HG02943 (cell line): Measurements from ENCODE around the gene BNC2.

Source experiments
- ATAC-seq: cut with Tn5 transposase; IDR thresholded peaks from one replicate; pipeline ENCODE4 v1.9.1; 2021; ENCODE audit warnings: mild to moderate bottlenecking, low read depth, moderate library complexity; ENCODE audit not compliant: unreplicated experiment

Gene BNC2

GRCh38 chr9:16527573-16527972, 342.9 kb downstream of the BNC2 start:
- ATAC-seq: no peak

DNA sequence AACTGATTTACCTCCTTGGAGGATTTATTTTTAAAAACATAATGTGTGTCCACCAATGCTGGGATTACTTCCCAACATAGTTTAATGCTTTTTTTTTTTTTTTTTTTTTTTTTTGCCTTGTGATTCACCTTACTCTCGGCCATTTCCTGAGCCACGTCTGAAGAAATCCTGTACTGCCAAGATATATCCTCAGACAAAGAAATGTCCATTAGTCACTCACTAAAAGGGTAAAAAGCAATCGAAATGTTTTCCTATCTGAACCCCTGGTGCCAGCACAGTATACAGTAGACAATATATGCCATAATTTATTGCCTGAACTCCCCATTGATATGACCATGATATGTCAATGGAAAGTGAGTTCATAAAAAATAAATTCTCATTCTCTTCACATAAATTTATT, 344.1 kb downstream of the BNC2 start:
- ATAC-seq: no peak

- no peak for ATAC-seq
These were observed 345.6 kb downstream of the BNC2 start for GRCh38 chr9:16524823-16525222.

- ATAC-seq: no peak
These were observed 346.4 kb downstream of the BNC2 start for GRCh38 chr9:16524078-16524477.

- no peak for ATAC-seq
These were observed 348.5 kb downstream of the BNC2 start for GRCh38 chr9:16521868-16522411.

DNA sequence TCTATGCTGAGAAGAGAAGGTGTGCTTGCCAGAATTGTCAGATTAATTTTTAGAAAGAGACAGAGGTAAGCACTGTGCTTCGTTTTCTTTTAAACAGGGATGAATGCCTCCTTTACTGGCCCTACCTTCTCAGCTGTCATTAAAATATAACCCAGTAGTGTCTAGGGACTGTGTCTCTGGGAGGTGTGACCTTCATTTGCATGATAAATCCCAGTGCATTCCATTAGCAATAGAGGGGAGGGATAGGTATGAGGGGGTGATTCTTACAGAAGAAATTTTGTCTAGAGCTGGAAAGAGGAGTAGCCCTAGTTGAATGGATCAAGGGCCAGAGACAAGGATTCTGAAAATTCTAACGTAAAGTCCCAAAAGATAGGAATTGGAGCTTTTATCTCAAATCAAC, 351.5 kb downstream of the BNC2 start:
- ATAC-seq: no peak

GRCh38 chr9:16516891-16517290, 353.6 kb downstream of the BNC2 start:
- no peak for ATAC-seq

- ATAC-seq: no peak
These were observed 354.6 kb downstream of the BNC2 start for GRCh38 chr9:16515879-16516301.

DNA sequence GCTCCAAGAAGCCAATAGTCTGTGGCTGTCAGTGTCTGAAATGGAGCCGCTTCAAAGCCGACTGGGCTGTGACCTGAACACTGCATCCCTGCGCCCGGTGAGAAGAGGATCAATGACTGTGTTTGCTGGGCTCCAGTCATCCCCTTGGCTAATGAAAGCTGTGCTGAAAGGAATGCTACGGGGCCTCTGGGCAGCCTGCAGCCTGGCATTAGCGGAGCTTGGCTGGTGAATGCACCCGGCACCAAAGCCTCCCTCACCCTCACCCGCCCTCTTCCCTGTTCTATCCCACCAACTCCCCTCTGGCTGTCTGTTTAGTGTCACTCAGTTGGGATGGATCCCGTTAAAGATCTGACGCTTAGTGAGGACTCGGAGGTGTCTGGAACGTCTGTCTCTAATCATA, 355.3 kb downstream of the BNC2 start:
- no peak for ATAC-seq

GRCh38 chr9:16514131-16514530, 356.3 kb downstream of the BNC2 start:
- ATAC-seq: no peak

GRCh38 chr9:16512281-16512680, 358.2 kb downstream of the BNC2 start:
- ATAC-seq: no peak

DNA sequence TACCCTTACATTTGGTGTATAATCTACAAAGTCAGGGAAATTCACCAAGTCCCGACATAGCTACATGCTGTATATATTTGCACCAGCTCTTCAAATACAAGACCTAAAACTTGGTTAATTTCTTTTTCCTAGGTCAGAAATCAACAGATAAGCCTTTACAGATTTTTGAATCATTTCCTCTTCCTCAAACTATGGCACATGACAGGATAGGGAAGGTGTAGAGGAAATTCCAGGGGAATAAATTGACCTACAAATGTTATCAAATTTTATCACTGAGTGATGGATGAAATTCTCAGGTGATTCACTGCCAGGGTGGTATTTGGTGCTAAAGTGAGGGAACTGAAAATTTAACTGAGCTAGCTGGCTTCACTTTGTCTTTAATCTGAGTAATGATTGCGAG, 360.0 kb downstream of the BNC2 start:
- ATAC-seq: no peak

GRCh38 chr9:16509997-16510396, 360.5 kb downstream of the BNC2 start:
- ATAC-seq: no peak

- no peak for ATAC-seq
These were observed 365.3 kb downstream of the BNC2 start for GRCh38 chr9:16505199-16505598.

GRCh38 chr9:16501726-16502125, 368.7 kb downstream of the BNC2 start:
- no peak for ATAC-seq

DNA sequence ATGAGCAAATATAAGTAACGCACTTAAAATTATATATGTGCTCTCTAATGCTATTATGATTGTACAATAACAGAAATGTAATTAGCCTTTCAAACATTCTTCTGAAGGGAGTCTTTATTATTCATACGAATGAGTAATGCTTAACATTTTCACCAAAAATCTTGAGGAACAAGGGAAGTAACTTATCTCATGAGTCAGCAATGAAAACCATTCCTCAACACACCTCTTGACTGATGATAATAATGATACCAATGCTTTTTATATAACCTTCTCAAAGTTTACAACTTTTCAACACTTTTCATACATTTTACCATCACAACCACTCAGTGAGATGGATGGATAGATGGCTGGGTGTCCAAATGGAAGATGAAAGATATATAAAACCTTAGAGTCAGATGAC, 369.3 kb downstream of the BNC2 start:
- no peak for ATAC-seq

- ATAC-seq: no peak
These were observed 370.1 kb downstream of the BNC2 start for GRCh38 chr9:16500386-16500785.

- no peak for ATAC-seq
These were observed 370.6 kb downstream of the BNC2 start for GRCh38 chr9:16499892-16500291.

GRCh38 chr9:16496908-16497307, 373.6 kb downstream of the BNC2 start:
- ATAC-seq: no peak

DNA sequence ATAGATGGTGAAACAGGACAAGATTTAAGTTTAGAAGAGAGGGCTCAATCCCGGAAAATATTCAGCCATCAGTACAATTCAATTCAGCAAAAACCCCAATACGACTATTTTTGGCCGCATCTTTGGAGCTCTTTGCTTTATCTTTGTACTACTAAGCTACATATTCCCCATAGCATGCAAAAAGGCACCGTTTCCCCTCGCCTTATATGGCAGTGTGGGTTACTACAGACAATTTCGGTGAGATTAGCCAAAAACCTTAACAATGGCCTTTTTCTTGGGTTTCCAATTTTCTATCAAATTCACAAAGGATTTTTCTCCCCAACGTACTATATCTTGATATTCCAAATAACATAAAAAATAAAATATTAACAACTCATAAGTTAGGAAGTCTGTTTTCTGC, 382.6 kb downstream of the BNC2 start:
- ATAC-seq: no peak

- ATAC-seq: no peak
These were observed 384.7 kb downstream of the BNC2 start for GRCh38 chr9:16485575-16486321.

GRCh38 chr9:16485160-16485559, 385.3 kb downstream of the BNC2 start:
- ATAC-seq: no peak
